HUES48 (cell line): ENCODE results near the gene KRT73.

Experiments
- H3K27ac ChIP-seq: one replicate; pipeline ENCODE4 v1.7.0; 2013; ENCODE audit warnings: low read depth, low read length, inconsistent platforms
- H3K27me3 ChIP-seq: 2 replicates; pipeline ENCODE4 v1.6.1; 2013; ENCODE audit warnings: mild to moderate bottlenecking, low read length; ENCODE audit not compliant: control insufficient read depth, insufficient read depth
- H3K36me3 ChIP-seq: 2 replicates; pipeline ENCODE4 v1.6.1; 2013; ENCODE audit warnings: low read length; ENCODE audit not compliant: control insufficient read depth, insufficient read depth
- H3K4me1 ChIP-seq: 2 replicates; pipeline ENCODE4 v1.6.1; 2013; ENCODE audit warnings: mild to moderate bottlenecking, low read length; ENCODE audit not compliant: control insufficient read depth, insufficient read depth
- H3K4me3 ChIP-seq: 2 replicates; pipeline ENCODE4 v1.5.1; 2013; ENCODE audit warnings: mild to moderate bottlenecking, low read depth, low read length
- H3K9ac ChIP-seq: 2 replicates; pipeline ENCODE4 v1.6.1; 2013; ENCODE audit warnings: mild to moderate bottlenecking, low read depth, low read length, moderate library complexity
- H3K9me3 ChIP-seq: 2 replicates; pipeline ENCODE4 v1.6.1; 2013; ENCODE audit warnings: low read length; ENCODE audit not compliant: control insufficient read depth, insufficient read depth

The KRT73 gene

GRCh38 chr12:52632656-52633055 lies 14.3 kb upstream of the KRT73 start:
- no peaks in the 10 kb centered on the region for H3K9me3 ChIP-seq
- no peaks in the 10 kb centered on the region for H3K4me1 ChIP-seq
- no peaks in the 10 kb centered on the region for H3K36me3 ChIP-seq
- no peaks in the 10 kb centered on the region for H3K27me3 ChIP-seq
- no peak overlapping the region for H3K4me3 ChIP-seq
- no peak overlapping the region for H3K27ac ChIP-seq
- no peak overlapping the region for H3K9ac ChIP-seq

GRCh38 chr12:52631676-52632459 lies 13.5 kb upstream of the KRT73 start:
- no peaks in the 10 kb centered on the region for H3K27me3 ChIP-seq
- no peaks in the 10 kb centered on the region for H3K4me1 ChIP-seq
- no peaks in the 10 kb centered on the region for H3K36me3 ChIP-seq
- no peak overlapping the region for H3K27ac ChIP-seq
- no peak overlapping the region for H3K9ac ChIP-seq
- H3K9me3 ChIP-seq: no peaks in the 10 kb centered on the region
- H3K4me3 ChIP-seq: no peak overlapping the region

- Histone ChIP-seq H3K9me3 (no peaks in the 10 kb centered on the region), H3K9ac (no peak overlapping the region), H3K4me3 (no peak overlapping the region), H3K27ac (no peak overlapping the region), H3K36me3 (no peaks in the 10 kb centered on the region), H3K4me1 (no peaks in the 10 kb centered on the region), H3K27me3 (no peaks in the 10 kb centered on the region)
Measured at GRCh38 chr12:52631264-52631663, 12.9 kb upstream of the KRT73 start.

- Histone ChIP-seq H3K27me3 (no peaks in the 10 kb centered on the region), H3K36me3 (no peaks in the 10 kb centered on the region), H3K9ac (no peak overlapping the region), H3K27ac (no peak overlapping the region), H3K9me3 (no peaks in the 10 kb centered on the region), H3K4me3 (no peak overlapping the region), H3K4me1 (no peaks in the 10 kb centered on the region)
Measured at GRCh38 chr12:52630599-52631200, 12.3 kb upstream of the KRT73 start.

GRCh38 chr12:52630008-52630500 lies 11.7 kb upstream of the KRT73 start:
- no peaks in the 10 kb centered on the region for H3K9me3 ChIP-seq
- H3K4me3 ChIP-seq: no peak overlapping the region
- no peak overlapping the region for H3K9ac ChIP-seq
- no peaks in the 10 kb centered on the region for H3K27me3 ChIP-seq
- no peak overlapping the region for H3K27ac ChIP-seq
- H3K36me3 ChIP-seq: no peaks in the 10 kb centered on the region
- no peaks in the 10 kb centered on the region for H3K4me1 ChIP-seq

GRCh38 chr12:52629281-52630007 lies 11.1 kb upstream of the KRT73 start:
- H3K9ac ChIP-seq: no peak overlapping the region
- no peaks in the 10 kb centered on the region for H3K36me3 ChIP-seq
- no peaks in the 10 kb centered on the region for H3K4me1 ChIP-seq
- H3K4me3 ChIP-seq: no peak overlapping the region
- H3K27me3 ChIP-seq: no peaks in the 10 kb centered on the region
- no peak overlapping the region for H3K27ac ChIP-seq
- H3K9me3 ChIP-seq: no peaks in the 10 kb centered on the region

- H3K9ac ChIP-seq: no peak overlapping the region
- no peaks in the 10 kb centered on the region for H3K27me3 ChIP-seq
- no peak overlapping the region for H3K4me3 ChIP-seq
- H3K4me1 ChIP-seq: no peaks in the 10 kb centered on the region
- no peaks in the 10 kb centered on the region for H3K9me3 ChIP-seq
- H3K36me3 ChIP-seq: no peaks in the 10 kb centered on the region
- no peak overlapping the region for H3K27ac ChIP-seq
Measured at GRCh38 chr12:52628841-52629240, 10.5 kb upstream of the KRT73 start.

GRCh38 chr12:52628111-52628507 lies 9.8 kb upstream of the KRT73 start:
- Histone ChIP-seq H3K27ac (no peak overlapping the region), H3K36me3 (no peaks in the 10 kb centered on the region), H3K9me3 (no peaks in the 10 kb centered on the region), H3K4me1 (no peaks in the 10 kb centered on the region), H3K27me3 (no peaks in the 10 kb centered on the region), H3K9ac (no peak overlapping the region), H3K4me3 (no peak overlapping the region)

- Histone ChIP-seq H3K27ac (no peak overlapping the region), H3K9me3 (no peaks in the 10 kb centered on the region), H3K27me3 (no peaks in the 10 kb centered on the region), H3K9ac (no peak overlapping the region), H3K4me1 (no peaks in the 10 kb centered on the region), H3K36me3 (no peaks in the 10 kb centered on the region), H3K4me3 (no peak overlapping the region)
Measured at GRCh38 chr12:52627395-52628110, 9.2 kb upstream of the KRT73 start.

- no peaks in the 10 kb centered on the region for H3K36me3 ChIP-seq
- H3K4me3 ChIP-seq: no peak overlapping the region
- H3K9me3 ChIP-seq: no peaks in the 10 kb centered on the region
- H3K4me1 ChIP-seq: no peaks in the 10 kb centered on the region; the same call in 1 of the 2 replicates
- H3K27me3 ChIP-seq: no peaks in the 10 kb centered on the region
- H3K27ac ChIP-seq: no peak overlapping the region
- H3K9ac ChIP-seq: no peak overlapping the region
Measured at GRCh38 chr12:52622349-52622748, 4.0 kb upstream of the KRT73 start.
